ENCODE results near the gene CD14. TPM values are rescaled to one million over a fixed set of nuclear protein-coding genes. Genes with fewer than 3 reads are reported as not detected.
A peak's percentile ranks its signal among the peaks of the same experiment; 100 is the strongest.
"Not testable (repeated sequence)": the region's sequence is repeated elsewhere in the genome, so short reads cannot be mapped to it uniquely, and the experiment has no call there.

Gene CD14
- total RNA-seq, 1 experiment from 2014 or later, result 0.42 TPM

DNA sequence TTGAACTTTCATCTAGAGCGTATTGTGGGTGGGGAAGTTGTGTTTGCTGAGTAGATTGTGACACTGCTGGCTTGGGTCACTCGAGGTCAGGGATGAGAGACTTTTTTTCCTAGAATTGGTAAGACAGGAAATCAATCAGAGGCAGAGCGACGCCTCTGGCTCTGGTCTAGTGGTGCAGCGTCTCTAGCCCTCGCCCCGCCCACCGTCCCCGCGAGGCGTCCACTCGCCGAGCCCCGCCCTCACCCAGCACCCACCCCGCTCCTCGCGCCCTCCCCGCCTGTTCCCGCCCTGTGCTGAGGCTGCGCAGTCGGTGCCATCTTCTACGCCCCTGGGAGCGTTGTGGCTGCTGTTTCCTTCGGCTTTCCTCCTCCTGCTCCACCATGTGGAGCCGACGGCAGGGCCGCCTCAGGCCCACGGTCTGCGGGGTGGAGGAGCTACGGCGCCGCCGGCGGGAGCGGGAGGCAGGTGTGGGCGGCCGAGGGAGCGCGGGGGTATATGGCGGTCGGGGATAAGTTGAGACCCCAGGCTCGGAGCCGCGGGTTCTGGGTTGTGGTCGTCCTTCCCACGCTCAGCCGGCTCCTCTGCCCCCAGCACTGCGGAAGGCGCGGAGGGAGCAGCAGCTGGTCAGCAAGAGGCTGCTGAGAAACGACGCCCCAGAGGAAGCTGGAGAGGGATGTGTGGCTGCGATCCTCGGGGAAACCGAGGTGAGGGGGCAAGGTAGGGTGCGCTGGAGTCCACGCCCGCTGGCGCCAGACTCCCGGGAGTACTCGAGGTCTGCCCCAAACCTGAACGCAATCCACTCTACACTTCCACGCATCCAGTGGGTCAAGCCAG, 6.4 kb upstream of the CD14 start, which contains the start of gene TMCO6:
Gene TMCO6, plus strand, starts transcription at position 304 of the 834 bp plus-strand sequence. Its CDS starts 77 bp downstream, at position 381.
- peak; percentile 94 for ATAC-seq
- TSS peak; percentile 64 for BruUV-seq (replicated peaks)
- ChIA-PET RAD21 (ENCODE audit: low non-redundant PET in 1 of 2, low total read pairs in 2 of 2, uncharacterized antibody in 2 of 2, unreplicated experiment in 2 of 2) (no interaction called here), CTCF (interaction anchor here (0.6 to 1.9 kb wide), 3 partner anchors 8 to 280 kb away, joined by 3 to 8 read pairs (median 6); partner anchors contain the start of genes IK and NDUFA2), POLR2A (interaction anchor here (1.5 kb wide), 1 partner anchor 8 kb away, joined by 6 read pairs; the partner anchor contains the start of genes IK and NDUFA2)
- Histone ChIP-seq H4K20me1 (ENCODE audit: insufficient read depth) (no peaks in the 10 kb centered on the region), H3K27me3 (ENCODE audit: insufficient read depth, low read length) (no peaks in the 10 kb centered on the region), H3K36me3 (ENCODE audit: control insufficient read depth in 1 of 2, insufficient read depth in 2 of 2, low read length in 2 of 2) (peaks cover 3 to 14% of the 10 kb centered on the region in 2 experiments; a peak in 3 of 4 replicates), H3K9me3 (ENCODE audit: control insufficient read depth in 1 of 2, insufficient read depth in 1 of 2, low read depth in 1 of 2, low read length in 2 of 2) (no peaks in the 10 kb centered on the region), H3K4me3 (replicated peaks in 1 of 2; ENCODE audit: low read depth in 1 of 2, low read length in 2 of 2) (peak within 1 kb of the TSS; percentile 80 to 88), H3K4me1 (ENCODE audit: control insufficient read depth in 1 of 2, insufficient read depth in 2 of 2, low read length in 2 of 2) (peaks cover 4 to 11% of the 10 kb centered on the region in 2 experiments; a peak in 3 of 4 replicates), H2AFZ (ENCODE audit: low read depth, low read length, poor library complexity, severe bottlenecking) (peak within 1 kb of the TSS; percentile 72), H3K79me2 (ENCODE audit: insufficient read depth, low read length) (peaks cover 17% of the 10 kb centered on the region), H3K27ac (ENCODE audit: low read depth, low read length) (peak within 1 kb of the TSS; percentile 84), H3K9ac (ENCODE audit: low read length) (peak within 1 kb of the TSS; percentile 85), H3K4me2 (ENCODE audit: low read length) (peak within 1 kb of the TSS; percentile 93), H3K9me2 (ENCODE audit: insufficient read depth) (no peaks in the 10 kb centered on the region)
- intact Hi-C loops (cut with micrococcal nuclease), result loop anchor here (5.0 kb wide), 4 partner anchors 62 to 282 kb away; partner anchors contain the start of genes APBB3 and SLC35A4
- peak; percentile 73 for DNase-seq (ENCODE audit: low read depth, low spot score)
- TF ChIP-seq TCF7L2 (IDR thresholded peaks at IDR 0.05; ENCODE audit: borderline replicate concordance, extremely low read depth, insufficient read depth, insufficient read length) (no peak), SIN3A (IDR thresholded peaks at IDR 0.05; ENCODE audit: low read depth) (no peak), YY1 (IDR thresholded peaks at IDR 0.05; ENCODE audit: extremely low read depth, insufficient replicate concordance, low read depth, low read length) (peak; percentile 72), EGR1 (IDR thresholded peaks at IDR 0.05; ENCODE audit: low read depth) (no peak), JUND (IDR thresholded peaks at IDR 0.05) (no peak), POLR2A (IDR thresholded peaks at IDR 0.05; ENCODE audit: borderline replicate concordance, extremely low read depth, insufficient read depth, insufficient read length) (peak; percentile 68), POLR2AphosphoS5 (IDR thresholded peaks at IDR 0.05; ENCODE audit: low read depth, low read length) (peak; percentile 94), FOSL1 (IDR thresholded peaks at IDR 0.05; ENCODE audit: low read depth) (no peak), ELF1 (IDR thresholded peaks at IDR 0.05; ENCODE audit: borderline replicate concordance, low read depth) (no peak)
- TF ChIP-seq, protein P1, sequence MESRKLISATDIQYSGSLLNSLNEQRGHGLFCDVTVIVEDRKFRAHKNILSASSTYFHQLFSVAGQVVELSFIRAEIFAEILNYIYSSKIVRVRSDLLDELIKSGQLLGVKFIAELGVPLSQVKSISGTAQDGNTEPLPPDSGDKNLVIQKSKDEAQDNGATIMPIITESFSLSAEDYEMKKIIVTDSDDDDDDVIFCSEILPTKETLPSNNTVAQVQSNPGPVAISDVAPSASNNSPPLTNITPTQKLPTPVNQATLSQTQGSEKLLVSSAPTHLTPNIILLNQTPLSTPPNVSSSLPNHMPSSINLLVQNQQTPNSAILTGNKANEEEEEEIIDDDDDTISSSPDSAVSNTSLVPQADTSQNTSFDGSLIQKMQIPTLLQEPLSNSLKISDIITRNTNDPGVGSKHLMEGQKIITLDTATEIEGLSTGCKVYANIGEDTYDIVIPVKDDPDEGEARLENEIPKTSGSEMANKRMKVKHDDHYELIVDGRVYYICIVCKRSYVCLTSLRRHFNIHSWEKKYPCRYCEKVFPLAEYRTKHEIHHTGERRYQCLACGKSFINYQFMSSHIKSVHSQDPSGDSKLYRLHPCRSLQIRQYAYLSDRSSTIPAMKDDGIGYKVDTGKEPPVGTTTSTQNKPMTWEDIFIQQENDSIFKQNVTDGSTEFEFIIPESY (IDR thresholded peaks at IDR 0.05; ENCODE audit: extremely low read depth, insufficient replicate concordance, low read length), result no peak
- TF ChIP-seq, protein P2, sequence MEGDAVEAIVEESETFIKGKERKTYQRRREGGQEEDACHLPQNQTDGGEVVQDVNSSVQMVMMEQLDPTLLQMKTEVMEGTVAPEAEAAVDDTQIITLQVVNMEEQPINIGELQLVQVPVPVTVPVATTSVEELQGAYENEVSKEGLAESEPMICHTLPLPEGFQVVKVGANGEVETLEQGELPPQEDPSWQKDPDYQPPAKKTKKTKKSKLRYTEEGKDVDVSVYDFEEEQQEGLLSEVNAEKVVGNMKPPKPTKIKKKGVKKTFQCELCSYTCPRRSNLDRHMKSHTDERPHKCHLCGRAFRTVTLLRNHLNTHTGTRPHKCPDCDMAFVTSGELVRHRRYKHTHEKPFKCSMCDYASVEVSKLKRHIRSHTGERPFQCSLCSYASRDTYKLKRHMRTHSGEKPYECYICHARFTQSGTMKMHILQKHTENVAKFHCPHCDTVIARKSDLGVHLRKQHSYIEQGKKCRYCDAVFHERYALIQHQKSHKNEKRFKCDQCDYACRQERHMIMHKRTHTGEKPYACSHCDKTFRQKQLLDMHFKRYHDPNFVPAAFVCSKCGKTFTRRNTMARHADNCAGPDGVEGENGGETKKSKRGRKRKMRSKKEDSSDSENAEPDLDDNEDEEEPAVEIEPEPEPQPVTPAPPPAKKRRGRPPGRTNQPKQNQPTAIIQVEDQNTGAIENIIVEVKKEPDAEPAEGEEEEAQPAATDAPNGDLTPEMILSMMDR (IDR thresholded peaks at IDR 0.05 in 2 of 3, conservative IDR thresholded peaks at IDR 0.05 in 1 of 3; ENCODE audit: borderline replicate concordance in 1 of 3, insufficient read depth in 1 of 3, low read depth in 2 of 3, low read length in 2 of 3), result peak in 2 of 3 experiments; percentile 57; a peak in 4 of 6 replicates

DNA sequence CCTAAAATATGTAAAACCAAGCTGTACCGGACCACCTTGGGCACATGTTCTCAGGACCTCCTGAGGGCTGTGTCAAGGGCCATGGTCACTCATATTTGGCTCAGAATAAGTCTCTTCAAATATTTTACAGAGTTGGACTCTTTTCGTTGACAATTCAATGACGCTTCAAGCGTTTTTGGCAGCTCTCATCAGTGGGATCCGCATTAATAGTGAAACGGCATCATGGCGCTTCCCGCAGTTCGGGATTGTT, 5.8 kb upstream of the CD14 start:
- RAD21 ChIA-PET (ENCODE audit: low non-redundant PET in 1 of 2, low total read pairs in 2 of 2, uncharacterized antibody in 2 of 2, unreplicated experiment in 2 of 2); H3K9me2 ChIP-seq (ENCODE audit: insufficient read depth); H4K20me1 ChIP-seq (ENCODE audit: insufficient read depth); H3K9me3 ChIP-seq (ENCODE audit: control insufficient read depth in 1 of 2, insufficient read depth in 1 of 2, low read depth in 1 of 2, low read length in 2 of 2); DNase-seq (ENCODE audit: low read depth, low spot score); H3K36me3 ChIP-seq (ENCODE audit: control insufficient read depth in 1 of 2, insufficient read depth in 2 of 2, low read length in 2 of 2); H3K27me3 ChIP-seq (ENCODE audit: insufficient read depth, low read length); BruUV-seq (replicated peaks); ATAC-seq: not testable (repeated sequence)
- Histone ChIP-seq H3K27ac (ENCODE audit: low read depth, low read length) (peak overlapping the region; percentile 36), H3K4me1 (ENCODE audit: control insufficient read depth in 1 of 2, insufficient read depth in 2 of 2, low read length in 2 of 2) (peaks cover 4 to 11% of the 10 kb centered on the region in 2 experiments; a peak in 3 of 4 replicates), H3K4me3 (replicated peaks in 1 of 2; ENCODE audit: low read depth in 1 of 2, low read length in 2 of 2) (peak overlapping the region in 1 of 2 experiments; percentile 80; a peak in 2 of 4 replicates), H3K79me2 (ENCODE audit: insufficient read depth, low read length) (peaks cover 12% of the 10 kb centered on the region), H2AFZ (ENCODE audit: low read depth, low read length, poor library complexity, severe bottlenecking) (peak overlapping the region; percentile 72), H3K4me2 (ENCODE audit: low read length) (peak overlapping the region; percentile 93), H3K9ac (ENCODE audit: low read length) (peak overlapping the region; percentile 85; the same call in 1 of the 2 replicates)
- POLR2A ChIA-PET, result interaction anchor here (1.5 kb wide), 1 partner anchor 9 kb away, joined by 6 read pairs; the partner anchor contains the start of genes IK and NDUFA2
- intact Hi-C loops (cut with micrococcal nuclease), result loop anchor here (5.0 kb wide), 4 partner anchors 62 to 282 kb away; partner anchors contain the start of genes APBB3 and SLC35A4
- CTCF ChIA-PET, result interaction anchor here (0.6 to 1.9 kb wide), 3 partner anchors 9 to 280 kb away, joined by 3 to 8 read pairs (median 6); partner anchors contain the start of genes IK and NDUFA2
